Measurements from ENCODE around the gene TNNI2. TPM values are rescaled to one million over a fixed set of nuclear protein-coding genes. Genes with fewer than 3 reads are reported as not detected.

The TNNI2 gene
- total RNA-seq, 1 experiment from 2014 or later = 0.55 TPM

DNA sequence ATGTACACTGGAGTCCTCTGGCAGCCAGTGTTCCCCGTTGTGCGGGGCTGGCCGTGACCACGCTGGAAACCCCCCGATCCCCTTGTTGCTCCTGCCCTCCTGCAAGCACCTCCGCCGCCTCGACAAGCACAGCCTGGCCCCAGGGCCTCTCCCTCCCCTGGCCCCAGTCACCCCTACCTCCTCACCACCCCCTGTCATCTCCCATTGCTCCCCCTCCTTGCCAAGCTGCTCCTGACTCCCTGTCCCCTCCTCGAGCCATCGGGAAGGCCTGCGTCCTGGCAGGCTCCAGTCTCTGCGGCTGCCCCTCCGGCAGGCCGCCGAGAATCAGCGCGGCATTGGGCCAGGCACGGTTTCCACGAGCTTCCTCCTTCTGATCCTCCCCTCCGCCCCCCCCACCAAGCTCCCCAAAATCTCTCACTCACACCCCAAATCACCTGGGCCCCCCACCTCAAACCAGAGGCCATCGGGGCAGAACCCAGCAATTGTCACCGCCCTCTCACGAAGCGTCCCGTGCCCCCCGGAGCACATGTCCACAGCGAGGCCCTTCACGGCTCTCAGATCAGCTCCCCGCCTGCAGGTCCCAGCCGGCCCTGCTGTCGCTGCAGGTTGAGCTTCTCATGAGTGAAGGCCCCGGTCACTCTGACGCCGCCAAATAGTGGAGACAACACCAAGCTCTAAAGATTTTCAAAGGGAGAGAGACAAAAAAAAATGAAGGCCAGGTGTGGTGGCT is 8.4 kb downstream of the TNNI2 start:
- Histone ChIP-seq H2AFZ (ENCODE audit: low read length) (no peak overlapping the region), H3K4me1 (ENCODE audit: insufficient read depth, low read length) (no peaks in the 10 kb centered on the region), H3K27me3 (ENCODE audit: low read length) (no peaks in the 10 kb centered on the region), H3K79me2 (ENCODE audit: low read length) (no peaks in the 10 kb centered on the region), H3F3A (ENCODE audit: low read length, unreplicated experiment) (no peaks in the 10 kb centered on the region), H3K9me2 (replicated peaks; ENCODE audit: low read length) (no peaks in the 10 kb centered on the region), H3K4me2 (ENCODE audit: low read length) (no peak overlapping the region), H4K20me1 (ENCODE audit: low read length) (no peaks in the 10 kb centered on the region), H3K27ac (ENCODE audit: low read length) (no peak overlapping the region), H3K9ac (ENCODE audit: low read length) (no peak overlapping the region), H3K36me3 (ENCODE audit: low read depth, low read length) (no peaks in the 10 kb centered on the region), H3K9me3 (ENCODE audit: low read length) (no peaks in the 10 kb centered on the region), H3K4me3 (ENCODE audit: low read length) (no peak overlapping the region)
- no peak for DNase-seq
- CTCF ChIA-PET = interaction anchor here (0.5 kb wide), 1 partner anchor 14 kb away, joined by 5 read pairs; no protein-coding TSS in a partner anchor
- ATAC-seq = no peak
- no TSS peak for BruUV-seq (replicated peaks)
- TF ChIP-seq CTCF (conservative IDR thresholded peaks at IDR 0.05; ENCODE audit: low read depth, low read length) (no peak), EZH2phosphoT487 (IDR thresholded peaks at IDR 0.05; ENCODE audit: borderline replicate concordance, low read length) (no peak), EZH2 (IDR thresholded peaks at IDR 0.05; ENCODE audit: low read length, unreplicated experiment) (no peak)
- POLR2A ChIA-PET (ENCODE audit: unreplicated experiment) = no interaction called here
- intact Hi-C loops (cut with micrococcal nuclease) = no loop called here

DNA sequence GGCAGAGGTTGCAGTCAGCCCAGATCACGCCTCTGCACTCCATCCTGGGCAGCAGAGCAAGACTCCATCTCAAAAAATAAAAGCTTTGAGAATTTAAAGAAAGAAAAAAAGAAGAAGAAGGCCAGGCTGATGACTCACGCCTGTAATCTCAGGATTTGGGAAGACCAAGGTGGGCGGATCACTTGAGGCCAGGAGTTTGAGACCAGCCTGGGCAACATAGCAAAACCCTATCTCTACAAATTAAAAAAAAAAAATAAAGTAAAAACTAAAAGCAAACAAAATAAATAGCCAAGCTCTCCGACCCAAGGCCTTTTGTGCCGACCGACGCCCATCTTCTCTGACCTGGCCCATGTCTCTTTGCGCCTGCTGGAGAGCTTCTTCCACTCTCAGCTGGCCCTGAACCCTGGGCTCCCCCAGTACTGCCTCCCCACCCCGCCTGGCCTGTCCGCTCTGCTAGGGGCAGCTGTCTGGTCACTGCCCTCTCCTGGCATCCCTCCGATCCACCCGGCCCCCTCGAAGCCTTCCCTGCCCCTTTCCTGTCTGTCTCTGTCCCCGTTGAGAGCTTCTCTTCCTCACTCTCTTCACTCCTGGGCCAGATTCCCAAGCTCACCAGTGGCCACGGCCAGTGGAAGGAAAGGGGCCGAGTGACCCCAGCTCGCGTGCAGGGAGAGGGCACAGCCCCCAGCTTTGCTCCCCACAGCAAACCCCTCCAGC is 9.3 kb downstream of the TNNI2 start:
- Histone ChIP-seq H4K20me1 (ENCODE audit: low read length) (no peaks in the 10 kb centered on the region), H3F3A (ENCODE audit: low read length, unreplicated experiment) (no peaks in the 10 kb centered on the region), H3K4me1 (ENCODE audit: insufficient read depth, low read length) (no peaks in the 10 kb centered on the region), H3K9ac (ENCODE audit: low read length) (no peak overlapping the region), H3K9me3 (ENCODE audit: low read length) (no peaks in the 10 kb centered on the region), H3K36me3 (ENCODE audit: low read depth, low read length) (no peaks in the 10 kb centered on the region), H3K4me2 (ENCODE audit: low read length) (no peak overlapping the region), H3K79me2 (ENCODE audit: low read length) (no peaks in the 10 kb centered on the region), H2AFZ (ENCODE audit: low read length) (no peak overlapping the region), H3K4me3 (ENCODE audit: low read length) (no peak overlapping the region), H3K27ac (ENCODE audit: low read length) (no peak overlapping the region), H3K9me2 (replicated peaks; ENCODE audit: low read length) (no peaks in the 10 kb centered on the region), H3K27me3 (ENCODE audit: low read length) (no peaks in the 10 kb centered on the region)
- ChIA-PET CTCF (interaction anchor here (0.5 to 0.6 kb wide), 2 partner anchors 12 to 15 kb away, joined by 3 to 5 read pairs; no protein-coding TSS in a partner anchor), POLR2A (ENCODE audit: unreplicated experiment) (no interaction called here)
- ATAC-seq = no peak
- TF ChIP-seq CTCF (conservative IDR thresholded peaks at IDR 0.05; ENCODE audit: low read depth, low read length) (no peak), EZH2phosphoT487 (IDR thresholded peaks at IDR 0.05; ENCODE audit: borderline replicate concordance, low read length) (no peak), EZH2 (IDR thresholded peaks at IDR 0.05; ENCODE audit: low read length, unreplicated experiment) (no peak)
- BruUV-seq (replicated peaks) = no TSS peak
- intact Hi-C loops (cut with micrococcal nuclease) = no loop called here
- no peak for DNase-seq

Measured in PC-3 (cell line).